CD1c-positive myeloid dendritic cell (primary cell): Measurements from ENCODE around the gene NFIX.
A peak's percentile ranks its signal among the peaks of the same experiment; 100 is the strongest.

ENCODE experiments used
- DNase-seq: peaks from one replicate; pipeline ENCODE4 v3.0.0-alpha.2; 2016; ENCODE audit errors: extremely low spot score

The NFIX gene

DNA sequence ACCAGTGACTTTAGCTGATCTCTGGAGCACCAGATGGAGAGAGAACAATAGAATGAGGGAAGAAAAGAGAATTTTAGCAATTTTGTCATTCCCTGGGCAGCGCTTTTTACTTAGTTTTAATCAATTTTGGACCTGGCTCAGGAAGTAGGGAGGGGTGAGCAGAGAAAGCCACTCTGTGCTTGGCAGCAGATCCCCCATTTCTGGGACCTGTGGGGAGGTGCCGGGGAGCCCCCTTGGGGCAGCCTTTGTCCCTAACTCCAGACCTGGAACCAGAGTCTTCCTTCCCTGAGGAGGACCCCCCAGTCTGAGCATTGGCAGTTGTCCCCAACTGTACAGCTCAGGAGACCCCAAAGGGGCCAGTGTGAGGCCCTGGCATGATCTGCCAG, 96.9 kb downstream of the NFIX start:
- DNase-seq: no peak

DNA sequence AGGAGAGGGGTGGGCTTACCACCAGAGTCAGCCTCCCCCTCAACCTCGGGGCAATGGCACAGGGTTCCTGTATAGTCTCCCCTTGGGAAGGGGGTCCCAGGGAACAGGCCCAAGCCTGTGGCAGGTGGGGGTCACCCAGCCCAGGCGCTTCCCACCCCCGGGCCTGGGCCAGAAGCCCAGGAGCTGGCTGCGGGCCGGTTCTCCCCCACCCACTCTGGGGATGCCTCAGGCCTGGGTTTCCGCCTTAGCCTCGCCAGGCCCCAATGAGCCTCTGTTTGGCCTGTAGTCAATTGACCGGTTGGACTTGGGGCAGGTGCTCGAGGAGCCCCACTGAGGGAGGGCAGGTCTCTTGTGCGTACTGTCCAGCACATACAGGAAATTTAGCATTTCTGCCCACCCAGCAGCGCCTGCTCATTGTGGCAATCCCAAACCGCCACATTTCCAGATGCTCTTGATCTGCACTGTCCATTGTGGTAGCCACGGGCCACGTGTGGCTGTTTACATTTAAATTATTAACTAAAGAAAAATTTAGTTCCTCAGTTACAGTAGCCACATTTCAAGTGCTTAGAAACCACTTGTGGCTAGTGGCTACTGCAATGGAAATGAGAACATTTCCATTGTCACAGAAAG, 97.4 kb downstream of the NFIX start:
- DNase-seq: no peak

DNA sequence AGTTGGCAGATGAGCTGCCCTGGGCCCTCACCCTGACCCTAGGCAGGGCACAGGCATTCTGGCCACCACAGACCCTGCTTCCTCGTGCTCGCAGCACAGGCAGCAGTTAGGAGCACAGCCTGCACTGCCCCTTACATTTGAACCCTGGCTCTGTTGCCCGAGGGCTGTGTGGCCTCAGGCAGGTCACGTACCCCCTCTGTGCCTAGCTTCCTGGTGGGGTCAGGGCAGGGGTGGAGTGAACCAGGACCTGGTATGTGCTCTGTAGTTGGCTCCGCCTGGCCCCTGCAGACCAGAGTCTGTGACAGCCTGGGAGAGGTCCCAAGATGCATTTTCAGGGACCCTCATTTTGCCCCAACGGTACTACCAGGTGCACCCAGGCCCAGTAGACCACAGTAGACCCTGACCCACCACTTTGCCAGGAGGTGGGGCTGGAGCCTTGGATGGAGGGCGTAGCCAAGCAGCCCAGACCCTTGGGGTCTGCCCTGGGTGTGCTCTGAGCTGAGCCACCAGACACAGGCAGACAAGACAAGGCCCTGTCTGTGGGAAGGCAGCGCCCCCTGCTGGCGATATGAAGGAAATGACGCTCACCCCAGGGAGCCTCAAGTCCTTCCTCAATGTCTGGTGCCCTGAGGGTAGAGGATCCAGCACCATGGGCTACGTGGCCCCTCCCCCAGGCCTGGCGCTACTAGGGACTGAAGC, 98.3 kb downstream of the NFIX start:
- peak; percentile 93 for DNase-seq

DNA sequence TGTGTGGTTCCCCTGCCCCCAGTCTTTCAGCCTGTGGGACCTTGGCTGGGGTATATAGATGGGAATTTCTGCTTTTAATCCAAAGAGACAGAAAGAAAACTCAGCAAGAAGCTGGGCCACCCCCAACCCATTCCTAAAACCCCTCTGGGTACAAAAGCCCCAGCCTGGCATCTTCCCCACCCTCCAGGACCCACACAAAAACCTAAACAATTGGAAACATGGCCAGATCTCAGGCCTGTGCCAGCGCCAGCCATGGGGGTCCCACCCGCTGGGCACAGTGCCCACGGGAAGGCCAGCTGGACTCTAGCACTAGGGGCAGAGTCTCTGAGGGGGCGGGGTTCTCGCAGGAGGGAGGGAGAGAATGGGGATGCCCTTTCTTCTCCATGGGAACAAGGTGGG, 98.8 kb downstream of the NFIX start:
- DNase-seq: no peak

DNA sequence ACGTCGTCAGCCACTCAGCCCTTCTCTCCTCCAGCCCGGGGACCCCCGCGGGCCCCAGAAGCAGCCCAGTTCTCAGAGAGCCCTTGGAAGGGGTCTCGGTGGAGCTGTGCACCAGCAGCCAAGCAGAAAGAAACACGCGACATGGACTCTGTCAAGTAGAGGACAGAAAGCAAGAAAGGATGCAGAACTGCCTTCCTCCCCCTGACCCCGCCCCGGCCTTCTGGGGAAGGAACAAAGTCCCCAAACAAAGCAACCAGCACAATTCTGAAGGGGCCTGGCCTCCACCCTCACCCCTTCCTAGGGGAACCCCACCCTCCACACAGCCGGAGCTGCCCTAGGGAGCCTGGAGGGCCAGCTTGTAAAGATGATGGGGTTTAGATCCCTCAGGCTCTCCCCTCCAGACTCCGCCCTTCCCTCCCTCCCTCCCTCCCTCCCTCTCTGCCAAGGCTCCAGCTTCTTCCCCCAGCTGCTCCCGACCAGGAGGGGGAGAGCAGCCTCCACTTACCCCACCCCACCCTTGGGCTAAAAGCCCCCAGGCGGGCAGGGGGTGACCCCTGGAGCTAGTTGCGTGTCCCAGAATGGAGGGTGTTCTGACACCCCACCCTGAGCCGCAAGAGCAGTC, 99.6 kb downstream of the NFIX start:
- peak; percentile 58 for DNase-seq

DNA sequence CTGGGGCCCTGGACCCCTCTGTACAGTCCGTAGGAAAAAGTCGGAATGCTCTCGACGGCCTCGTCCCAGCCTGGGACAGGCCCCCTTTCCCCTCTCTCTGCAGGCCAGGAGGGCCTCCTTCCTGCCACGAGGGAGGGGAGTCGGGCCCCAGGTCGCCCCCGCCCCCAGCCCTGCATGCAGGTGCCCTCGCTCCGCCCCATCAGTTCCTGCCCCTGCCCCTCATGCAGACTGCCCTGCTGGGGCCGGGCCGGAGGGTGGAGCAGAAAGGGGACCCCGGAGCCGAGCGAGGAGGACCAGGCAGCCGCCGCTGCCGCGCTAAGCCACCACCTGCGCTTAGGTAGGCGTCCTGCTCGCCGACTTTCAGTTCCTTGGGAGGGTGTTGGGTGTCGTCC, 100.1 kb downstream of the NFIX start:
- DNase-seq: no peak

DNA sequence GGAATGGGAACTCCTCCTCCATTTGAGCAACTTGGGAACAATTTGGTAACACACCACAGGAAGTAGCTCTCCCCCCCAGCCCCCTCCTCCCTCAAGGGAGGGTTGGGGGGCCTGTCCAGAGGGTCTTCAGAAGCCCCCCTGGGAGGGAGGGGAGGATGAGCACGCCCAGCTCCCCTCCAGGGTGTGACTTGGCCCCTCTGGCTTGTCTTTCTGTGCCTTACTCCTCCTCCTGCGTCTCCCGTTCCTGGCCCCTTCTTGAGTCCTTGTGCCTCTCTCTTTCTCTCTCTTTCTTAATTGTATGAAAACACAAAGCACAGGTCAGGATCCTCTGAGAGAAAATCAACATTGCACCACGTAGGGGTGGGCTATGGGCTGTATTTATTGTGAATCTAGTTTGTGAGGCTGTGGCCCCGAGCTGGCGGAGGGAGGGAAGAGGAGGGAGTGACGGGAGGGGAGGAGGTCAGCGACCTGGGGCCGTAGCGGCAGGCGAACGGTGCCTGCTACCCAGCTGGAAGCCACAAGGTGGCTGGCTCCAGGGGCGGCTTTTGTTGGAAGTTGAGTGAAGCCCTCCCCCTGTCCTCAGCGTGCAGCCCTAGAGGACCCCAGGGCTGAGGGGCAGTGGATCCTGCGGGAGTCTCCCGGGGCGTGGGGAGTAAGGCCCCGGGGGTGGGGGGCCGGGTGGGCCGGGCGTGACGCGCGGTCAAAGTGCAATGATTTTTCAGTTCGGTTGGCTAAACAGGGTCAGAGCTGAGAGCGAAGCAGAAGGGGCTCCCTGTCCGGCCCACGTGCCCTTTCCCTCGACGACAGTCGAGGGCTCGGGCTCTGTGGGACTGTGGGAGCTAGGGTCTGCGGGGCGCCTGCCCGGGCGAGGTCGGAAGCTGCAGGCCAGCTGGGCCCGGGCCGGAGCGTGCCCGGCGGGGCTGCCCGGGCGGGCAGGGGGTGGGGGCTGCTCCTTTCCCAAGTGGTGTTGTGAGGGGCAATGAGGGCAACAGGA, 101.0 kb downstream of the NFIX start:
- no peak for DNase-seq

DNA sequence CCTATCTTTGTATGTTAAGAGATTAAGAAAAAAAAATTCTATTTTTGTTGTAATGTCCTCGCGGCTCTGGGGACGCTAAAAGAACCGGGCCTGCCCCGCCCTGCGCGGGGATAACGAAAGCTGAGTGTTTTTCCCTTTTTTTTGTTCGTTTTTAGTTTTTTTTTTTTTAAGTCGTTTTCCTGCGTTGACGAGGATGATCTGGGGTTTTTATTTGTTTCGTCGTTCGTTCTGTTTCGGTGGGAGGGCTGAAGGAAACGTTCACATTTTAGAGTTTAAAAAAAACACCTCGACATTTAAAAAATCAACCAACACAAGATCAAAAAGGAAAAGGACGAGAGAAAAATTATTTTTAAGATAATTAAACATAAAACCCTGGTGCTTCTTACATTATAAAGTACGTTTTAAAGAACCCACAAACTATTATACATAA, 101.8 kb downstream of the NFIX start:
- DNase-seq: no peak

DNA sequence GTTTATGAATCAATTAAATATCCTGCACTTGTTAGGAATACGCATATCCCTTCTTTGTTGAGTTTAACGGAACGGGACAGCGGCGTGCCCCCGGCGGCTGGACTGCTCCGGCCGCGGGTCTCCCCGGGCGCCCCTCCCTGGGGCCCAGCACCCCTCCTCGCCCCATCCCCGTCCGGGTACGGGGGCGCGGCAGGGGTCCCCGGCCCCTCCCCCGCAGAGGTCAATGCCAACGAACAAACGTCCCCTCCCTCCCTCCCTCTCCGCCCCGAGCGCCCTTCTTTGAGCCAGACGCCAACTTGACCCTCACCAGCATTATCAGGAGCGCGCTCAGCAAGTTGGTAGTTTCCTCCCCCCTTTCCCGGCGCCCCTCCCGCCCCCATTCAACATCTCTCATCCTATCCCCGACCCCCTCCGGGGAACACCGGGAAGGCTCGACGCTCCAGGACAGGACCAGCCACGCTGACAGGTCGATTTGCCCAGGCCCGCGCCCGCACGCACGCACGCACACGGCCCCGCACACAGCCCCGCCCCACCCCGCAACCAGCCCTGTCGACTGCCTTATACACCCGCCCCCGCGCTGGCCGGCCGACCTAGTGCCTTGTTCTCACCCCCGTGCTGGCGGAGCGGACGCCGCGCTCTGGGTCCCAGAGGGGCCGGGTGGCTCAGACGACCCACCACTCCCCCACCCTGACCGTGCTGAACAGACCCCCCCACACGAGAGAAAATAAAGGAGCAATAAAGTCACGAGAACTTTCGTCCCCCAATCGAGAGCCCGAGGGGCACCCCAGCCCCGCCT, 102.4 kb downstream of the NFIX start:
- peak; percentile 64 for DNase-seq

DNA sequence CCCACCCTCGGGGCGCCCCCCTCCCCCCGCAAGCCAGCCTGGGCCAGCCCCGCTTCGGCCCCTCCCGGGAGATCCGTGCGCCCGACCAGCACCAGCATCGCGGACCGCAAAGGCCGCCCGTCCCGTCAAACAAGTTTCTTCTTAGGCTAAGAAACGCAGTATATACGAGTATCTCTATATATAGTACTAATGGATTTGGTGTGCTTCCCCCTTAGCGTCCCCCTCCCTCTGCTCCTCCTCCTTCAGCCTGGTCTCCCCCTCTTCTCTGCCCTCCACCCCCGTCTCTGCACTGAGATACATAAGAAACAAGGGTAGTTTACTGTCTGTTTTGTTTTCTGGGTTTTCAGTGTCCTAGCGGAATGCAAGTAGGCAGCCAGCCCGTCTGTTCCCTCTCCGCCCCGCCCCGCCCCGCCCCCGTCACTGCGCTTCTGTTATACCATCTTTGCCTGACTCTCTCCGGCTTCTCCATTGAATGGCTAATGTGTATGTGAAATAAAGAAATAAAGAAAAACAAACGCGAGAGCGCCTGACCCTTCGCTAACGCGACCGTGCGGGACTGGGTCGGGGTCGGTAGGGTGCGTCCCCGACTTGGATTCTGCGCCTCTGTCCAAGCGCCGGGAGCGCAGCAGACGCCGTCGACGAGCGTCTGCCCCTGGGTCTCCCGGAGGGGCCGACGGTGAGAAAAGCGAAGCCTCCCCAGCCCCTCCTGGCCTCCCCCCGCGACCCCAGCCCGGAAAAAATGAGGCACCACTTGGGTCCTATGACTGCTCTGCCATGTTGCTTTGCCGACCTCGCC, 103.2 kb downstream of the NFIX start:
- DNase-seq: peak; percentile 79

DNA sequence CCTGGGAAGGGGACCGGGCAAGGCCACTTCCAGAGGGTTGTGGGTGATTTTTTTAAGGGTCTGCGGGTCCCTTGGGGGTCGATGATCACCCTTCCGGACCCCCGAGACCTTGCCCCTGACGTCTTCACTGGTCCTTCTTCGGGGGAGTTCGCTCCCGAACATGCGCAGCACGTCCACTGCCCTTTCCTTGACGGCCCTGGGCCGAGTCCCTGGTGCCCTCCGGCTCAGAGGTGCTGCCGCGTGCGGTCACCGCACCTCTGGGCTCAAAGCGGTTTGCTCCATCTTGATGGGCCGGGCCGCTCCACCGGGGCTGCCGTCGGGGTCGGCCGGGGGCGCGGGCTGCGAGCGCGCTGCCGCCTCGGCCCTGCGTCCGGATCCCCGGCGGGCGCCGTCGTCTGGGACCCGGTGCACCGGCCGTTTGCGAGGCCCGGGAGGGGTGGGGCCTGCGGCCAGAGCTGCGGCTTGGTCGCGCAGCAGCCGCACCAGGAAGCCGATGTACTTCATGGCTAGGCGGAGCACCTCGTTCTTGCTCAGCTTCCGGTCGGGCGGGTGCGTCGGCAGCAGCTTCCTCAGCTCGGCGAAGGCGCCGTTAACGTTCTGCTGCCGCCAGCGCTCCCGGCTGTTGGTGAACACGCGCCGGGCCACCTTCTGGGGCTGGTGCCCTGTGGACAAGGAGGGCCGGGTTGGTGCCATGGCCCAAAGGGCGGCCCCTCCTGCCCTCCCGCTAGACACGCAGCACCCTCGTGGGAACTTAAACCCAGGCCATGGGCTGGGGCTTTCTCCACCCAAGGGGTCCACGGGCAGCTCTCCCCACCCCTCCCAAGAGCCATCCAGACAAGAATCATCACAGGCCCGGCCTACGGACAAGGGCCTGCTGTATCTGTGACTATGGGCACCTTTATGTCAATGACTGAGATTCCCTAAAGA, 104.1 kb downstream of the NFIX start:
- DNase-seq: peak; percentile 91

DNA sequence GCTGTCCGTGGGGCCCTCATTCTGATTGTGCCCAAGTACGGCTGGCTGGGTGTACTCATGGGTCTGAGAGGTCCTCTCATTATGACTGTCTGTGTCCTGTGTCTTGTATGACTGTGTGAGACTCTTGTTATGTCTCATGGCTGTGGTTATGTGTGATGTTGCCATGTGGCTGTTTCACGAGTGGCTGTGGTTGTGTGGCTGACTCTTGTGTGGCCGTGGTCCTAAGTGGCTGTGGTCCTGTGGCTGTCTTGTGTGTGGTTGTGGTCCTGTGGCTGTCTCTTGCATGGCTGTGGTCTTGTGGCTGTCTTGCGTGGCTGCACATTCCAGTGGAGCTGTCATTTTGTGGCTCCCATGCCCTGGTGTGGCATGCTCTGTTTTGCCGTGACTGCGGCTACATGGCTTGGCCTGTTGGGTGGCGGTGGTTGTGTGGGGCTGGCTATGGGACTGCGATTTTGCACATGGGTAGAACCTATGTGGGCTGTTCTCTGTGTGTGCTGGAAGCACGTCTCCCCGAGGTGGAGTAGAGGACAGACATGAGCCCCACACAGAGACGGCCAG, 104.8 kb downstream of the NFIX start:
- peak; percentile 57 for DNase-seq

DNA sequence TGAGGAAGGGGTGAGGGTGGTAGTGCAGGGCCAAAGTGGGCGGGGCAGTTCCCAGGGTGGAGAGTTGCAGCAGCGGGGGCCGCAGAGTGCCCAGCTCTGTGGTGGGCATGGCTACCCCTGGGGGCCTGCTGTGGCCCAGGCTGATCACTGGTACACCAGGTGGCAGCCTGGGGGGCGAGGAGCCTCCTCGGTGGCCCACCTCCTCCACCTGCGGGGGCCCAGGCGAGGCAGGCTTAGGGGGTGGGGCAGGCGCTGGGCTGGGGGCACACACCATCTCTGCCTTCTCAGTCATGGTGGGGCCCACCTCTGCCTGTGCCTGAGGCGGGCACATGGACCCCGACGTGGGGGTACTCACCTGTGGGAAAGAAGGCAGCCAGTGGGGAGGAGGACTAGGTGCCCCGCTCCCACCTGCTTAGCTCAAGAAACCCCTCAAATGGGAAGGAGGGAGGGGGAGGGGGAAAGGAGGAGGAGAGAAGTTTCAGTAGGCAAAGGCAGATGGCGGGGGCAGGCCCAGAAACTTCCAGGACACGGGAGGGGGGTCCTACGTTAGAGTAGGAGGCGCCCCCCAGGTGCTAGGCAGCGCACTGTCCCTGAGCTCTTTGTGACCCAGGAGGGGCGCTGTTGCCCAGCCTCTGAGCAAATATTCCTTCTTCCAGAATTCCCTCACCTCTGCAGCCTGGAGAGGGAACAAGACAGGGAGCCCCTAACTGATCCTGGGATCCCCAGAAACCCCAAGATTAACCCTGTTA, 105.7 kb downstream of the NFIX start:
- no peak for DNase-seq

DNA sequence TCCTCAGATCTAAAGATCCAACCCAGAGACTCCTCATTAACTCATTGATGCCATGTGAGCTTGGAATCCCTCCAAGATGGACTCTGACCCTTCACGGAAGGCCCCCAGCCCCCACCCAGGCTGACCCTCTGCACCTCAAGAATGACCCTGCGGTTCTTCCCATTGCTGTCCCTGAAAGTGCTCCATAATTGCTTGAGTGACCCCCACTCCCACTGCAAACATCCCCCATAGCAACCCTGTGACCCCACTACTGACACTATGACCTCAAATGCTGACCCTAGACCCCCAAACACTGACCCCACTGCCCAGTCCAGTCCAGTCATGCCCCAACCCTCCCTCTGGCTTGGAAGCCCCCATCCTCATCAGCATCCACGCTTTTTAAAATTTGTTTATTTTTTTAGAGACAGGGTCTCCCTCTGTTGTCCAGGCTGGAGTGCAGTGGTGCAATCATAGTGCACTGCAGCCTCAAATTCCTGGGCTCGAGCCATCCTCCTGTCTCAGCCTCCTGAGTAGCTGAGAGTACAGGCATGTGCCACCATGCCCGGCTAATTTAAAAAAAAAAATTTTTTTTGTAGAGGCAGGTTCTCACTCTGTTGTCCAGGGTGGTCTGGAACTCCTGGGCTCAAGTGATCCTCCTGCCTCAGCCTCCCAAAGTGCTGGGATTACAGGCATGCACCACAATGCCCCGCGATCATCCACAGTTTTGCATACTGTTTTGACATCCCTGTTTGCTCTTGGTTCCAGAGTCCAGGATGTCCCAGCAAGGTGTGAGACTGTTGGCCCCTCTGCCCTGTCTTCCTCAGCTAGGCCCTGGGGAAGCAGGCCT, 106.5 kb downstream of the NFIX start:
- DNase-seq: no peak

DNA sequence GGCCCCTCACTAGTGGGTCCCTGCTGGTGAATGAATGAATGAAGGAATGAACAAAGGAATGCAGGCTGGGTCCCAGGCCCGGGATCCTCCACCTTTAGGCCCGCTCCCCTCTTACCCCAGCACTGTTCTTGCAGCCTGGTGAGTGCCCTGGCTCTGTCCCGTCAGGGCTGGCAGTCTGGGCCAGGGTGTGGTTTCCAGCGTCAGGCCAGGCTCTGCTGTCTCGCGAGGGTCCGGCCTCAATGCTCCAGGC, 107.1 kb downstream of the NFIX start:
- DNase-seq: no peak

DNA sequence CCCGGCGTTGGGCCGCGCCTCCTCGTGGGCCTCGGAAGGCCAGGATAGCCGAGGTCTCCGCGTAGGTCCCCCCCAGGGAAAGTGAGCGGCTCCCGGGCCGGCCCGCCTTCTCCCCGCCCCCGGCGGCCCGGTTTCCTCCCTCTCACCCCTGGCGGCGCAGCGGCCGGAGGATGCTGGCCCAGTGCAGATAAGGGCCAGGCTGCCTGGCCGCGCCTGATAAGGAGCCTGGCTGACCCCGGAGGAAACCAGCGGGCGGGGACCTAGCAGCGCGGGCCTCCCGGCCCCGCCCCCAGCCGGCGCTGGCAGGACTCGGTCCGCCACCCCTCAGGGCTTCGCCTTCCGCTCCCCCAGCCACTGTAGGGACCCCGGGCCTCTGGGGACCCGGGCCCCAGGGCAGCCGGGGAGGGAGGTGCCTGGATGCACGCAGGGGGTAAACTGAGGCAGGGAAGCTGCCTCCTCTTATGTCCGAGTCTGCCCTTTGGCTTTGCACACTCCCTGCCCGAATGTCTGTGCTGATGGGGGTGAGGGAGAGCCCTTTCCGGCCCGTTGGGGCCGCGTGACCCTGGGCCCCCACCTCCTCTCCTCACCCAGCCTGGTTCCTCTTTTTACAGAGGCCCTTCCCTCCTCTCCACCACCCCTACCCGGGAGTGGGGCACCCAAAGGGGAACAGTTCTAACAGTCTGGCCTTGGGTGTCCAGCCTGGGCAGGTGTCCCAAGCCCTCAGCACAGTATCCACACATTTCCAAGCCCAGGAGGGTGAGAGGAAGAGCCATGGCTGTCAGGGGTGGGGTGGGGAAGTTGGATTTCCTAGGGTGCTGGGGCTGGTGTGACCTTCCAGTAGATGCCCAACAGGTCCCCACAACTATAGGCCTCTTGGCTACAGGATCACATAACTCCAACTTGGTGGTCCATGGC, 107.6 kb downstream of the NFIX start, which contains the start of gene LYL1:
TSS of gene LYL1 (minus strand) at position 193 of the 915 bp plus-strand sequence. CDS start 1,687 bp downstream, outside the sequence.
- DNase-seq: peak; percentile 92
